Activated CD8-positive, alpha-beta memory T cell treated with anti-CD3 and anti-CD28 coated beads for 36 hours (primary cell): ENCODE data around the gene SNAP23. TPM values are rescaled to one million over a fixed set of nuclear protein-coding genes. Genes with fewer than 3 reads are reported as not detected.
"Not testable (repeated sequence)": the region's sequence is repeated elsewhere in the genome, so short reads cannot be mapped to it uniquely, and the experiment has no call there.

Source experiments
- CTCF ChIA-PET: fragments of 350-600 bp; sonication (Branson Sonifier 250); formaldehyde crosslinking; loops from one replicate; lab custom pipeline; 2021; ENCODE audit warnings: antibody characterized with exemption; lab: Charles Lee
- POLR2A ChIA-PET: fragments of 350-600 bp; sonication (Branson Sonifier 250); formaldehyde crosslinking; loops from one replicate; lab custom pipeline; 2021; ENCODE audit warnings: antibody characterized with exemption; lab: Charles Lee
- total RNA-seq, 2 experiments: library from RNA; stranded (reverse); gene quantifications; one replicate each; pipeline ENCODE4 v1.2.3, GENCODE V29; 2021

SNAP23 gene
- total RNA-seq, 2 experiments from 2014 or later = 42.3 TPM

DNA sequence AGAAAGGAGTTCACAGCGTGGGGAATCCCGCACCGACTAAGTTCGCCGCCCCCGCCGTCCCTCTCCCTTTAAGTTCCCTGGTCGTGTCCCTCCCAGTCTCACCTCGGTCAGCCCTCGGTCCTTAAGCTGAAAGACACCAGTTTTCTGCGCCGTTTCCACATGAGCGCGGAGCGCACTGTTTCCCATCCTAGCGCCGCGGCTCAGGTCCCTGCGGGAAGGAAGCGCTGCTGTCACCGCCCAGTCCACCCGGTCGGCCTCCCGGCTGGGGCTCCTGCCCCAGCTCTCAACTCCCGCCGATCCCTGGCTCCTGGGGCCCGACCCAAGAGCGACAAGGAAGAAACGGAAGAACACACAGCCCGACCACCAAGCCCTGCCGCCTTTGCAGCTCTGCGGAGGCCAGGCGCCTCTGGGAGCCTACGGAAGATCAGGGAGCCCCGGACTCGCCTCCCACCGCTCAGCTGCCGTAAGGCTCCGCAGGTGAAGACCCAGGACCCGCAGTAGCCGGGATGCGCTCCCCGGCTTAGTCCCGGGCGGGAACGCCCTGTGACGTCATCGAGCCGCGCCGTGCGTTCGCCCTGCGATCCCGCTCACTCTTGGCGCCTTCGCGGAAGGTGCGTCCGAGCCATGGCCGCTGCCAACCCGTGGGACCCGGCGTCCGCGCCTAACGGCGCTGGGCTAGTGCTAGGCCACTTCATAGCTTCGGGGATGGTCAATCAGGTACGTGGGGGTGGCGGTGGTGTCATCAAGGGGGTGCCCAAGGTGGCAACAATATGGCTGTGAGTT lies 53.0 kb downstream of the SNAP23 start, which contains the start of the genes HAUS2 and LRRC57:
Gene HAUS2 (plus strand): TSS at position 590 of the 783 bp plus-strand sequence. CDS start 35 bp downstream, at position 625.
Gene LRRC57 (minus strand): TSS at position 545 of the 783 bp plus-strand sequence. CDS start 359 bp downstream, at position 186.
- POLR2A ChIA-PET = interaction anchor here (0.6 to 1.8 kb wide), 5 partner anchors 27 to 369 kb away, joined by 3 to 15 read pairs (median 6); partner anchors contain the start of genes STARD9 and ZNF106
- CTCF ChIA-PET = interaction anchor here (0.7 to 1.5 kb wide), 2 partner anchors 12 to 26 kb away, joined by 3 to 4 read pairs; partner anchors contain the start of gene STARD9

DNA sequence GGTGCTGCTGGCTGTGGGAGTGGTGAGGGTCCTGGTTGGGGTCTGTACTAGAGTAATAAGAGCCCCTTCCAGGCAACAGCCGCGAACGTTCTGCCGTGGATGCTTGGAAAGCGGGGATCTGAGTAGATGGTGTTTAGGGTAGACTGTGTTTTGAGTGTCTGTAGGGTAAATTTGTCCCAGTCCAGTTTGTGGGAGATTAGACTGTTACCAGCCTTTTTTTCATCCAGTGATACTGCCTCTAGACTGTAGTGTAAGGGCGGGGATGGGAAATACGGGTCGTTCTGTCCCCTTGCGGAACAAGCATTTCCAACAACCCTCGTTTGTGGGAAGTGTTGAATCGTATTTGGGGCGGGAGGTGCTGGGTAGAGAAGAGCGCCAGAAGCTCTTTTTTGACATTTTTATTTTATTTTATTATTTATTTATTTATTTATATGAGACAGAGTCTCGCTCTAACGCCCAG lies 53.6 kb downstream of the SNAP23 start:
- ChIA-PET POLR2A (interaction anchor here (1.8 kb wide), 1 partner anchor 27 kb away, joined by 15 read pairs; the partner anchor contains the start of gene STARD9), CTCF (interaction anchor here (0.7 to 0.9 kb wide), 3 partner anchors 32 to 1692 kb away, joined by 3 read pairs; no protein-coding TSS in a partner anchor)

GRCh38 chr15:42549741-42550392 lies 54.4 kb downstream of the SNAP23 start:
- POLR2A ChIA-PET = interaction anchor here (0.6 kb wide), 1 partner anchor 353 kb away, joined by 9 read pairs; no protein-coding TSS in a partner anchor
- CTCF ChIA-PET = interaction anchor here (0.7 to 0.9 kb wide), 5 partner anchors 31 to 1693 kb away, joined by 3 read pairs; no protein-coding TSS in a partner anchor

DNA sequence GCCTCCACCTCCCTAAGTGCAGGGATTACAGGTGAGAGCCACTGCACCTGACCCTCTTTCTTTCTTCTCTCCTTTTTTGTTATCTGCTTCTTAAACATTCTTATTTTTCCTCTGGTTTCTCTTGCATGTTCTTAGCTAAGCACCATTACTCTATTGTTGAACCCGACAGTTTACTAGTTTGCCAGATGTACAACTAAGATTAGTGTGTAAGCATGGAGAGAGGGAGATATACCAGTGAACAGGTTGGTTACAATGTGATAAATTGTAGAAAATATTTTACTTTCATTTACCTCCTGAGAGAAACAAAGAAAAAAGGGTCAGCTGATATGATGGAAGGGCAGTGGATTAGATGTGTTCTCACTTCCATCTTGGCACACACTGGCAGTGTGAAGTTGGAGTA lies 58.1 kb downstream of the SNAP23 start:
- POLR2A ChIA-PET = interaction anchor here (0.6 kb wide), 1 partner anchor 31 kb away, joined by 5 read pairs; no protein-coding TSS in a partner anchor

DNA sequence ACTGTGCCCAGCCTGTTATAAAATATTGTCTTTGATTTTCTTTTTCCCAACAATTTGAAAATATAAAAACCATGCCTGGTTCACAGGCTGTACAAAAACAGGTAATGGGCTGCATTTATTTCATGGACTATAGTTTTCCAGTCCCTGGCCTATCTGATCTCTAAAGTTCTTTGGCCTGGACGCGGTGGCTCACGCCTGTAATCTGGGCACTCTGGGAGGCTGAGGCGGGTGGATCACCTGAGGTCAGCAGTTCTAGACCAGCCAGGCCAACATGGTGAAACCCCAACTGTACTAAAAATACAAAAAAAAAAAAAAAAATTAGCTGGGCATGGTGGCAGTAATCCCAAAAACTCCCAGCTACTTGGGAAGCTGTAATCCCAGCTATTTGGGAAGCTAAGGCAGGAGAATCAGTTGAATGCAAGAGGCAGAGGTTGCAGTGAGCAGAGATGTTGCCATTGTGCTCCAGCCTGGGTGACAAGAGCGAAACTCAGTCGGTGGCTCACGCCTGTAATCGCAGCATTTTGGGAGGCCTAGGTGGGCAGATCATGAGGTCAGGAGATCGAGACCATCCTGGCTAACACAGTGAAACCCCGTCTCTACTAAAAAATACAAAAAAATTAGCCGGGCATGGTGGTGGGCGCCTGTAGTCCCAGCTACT lies 61.2 kb downstream of the SNAP23 start:
- CTCF ChIA-PET = interaction anchor here (0.9 kb wide), 1 partner anchor 11 kb away, joined by 4 read pairs; no protein-coding TSS in a partner anchor
- POLR2A ChIA-PET = not testable (repeated sequence)

More for the DNA sequence above, 58.1 kb downstream of the SNAP23 start:
- CTCF ChIA-PET = interaction anchor here (0.6 to 1.3 kb wide), 2 partner anchors 43 to 64 kb away, joined by 3 read pairs; no protein-coding TSS in a partner anchor

DNA sequence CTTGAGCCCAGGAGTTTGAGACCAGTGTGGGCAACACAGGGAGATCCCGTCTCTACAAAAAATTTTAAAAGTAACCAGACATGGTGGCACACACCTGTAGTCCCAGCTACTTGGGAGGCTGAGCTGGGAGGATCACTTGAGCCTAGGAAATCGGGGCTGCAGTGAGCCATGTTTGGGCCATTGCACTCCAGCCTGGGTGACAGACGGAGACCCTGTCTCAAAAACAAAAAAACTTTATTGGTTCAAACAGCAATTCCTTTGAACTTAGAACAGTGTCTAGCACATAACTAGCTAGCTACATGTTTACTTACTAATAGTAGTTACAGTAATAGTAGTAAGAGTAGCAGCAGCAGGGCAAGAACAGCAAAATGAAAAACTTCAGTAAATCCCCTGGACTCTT lies 63.3 kb downstream of the SNAP23 start:
- ChIA-PET POLR2A (interaction anchor here (0.7 kb wide), 1 partner anchor 122 kb away, joined by 11 read pairs; no protein-coding TSS in a partner anchor), CTCF (no interaction called here)

DNA sequence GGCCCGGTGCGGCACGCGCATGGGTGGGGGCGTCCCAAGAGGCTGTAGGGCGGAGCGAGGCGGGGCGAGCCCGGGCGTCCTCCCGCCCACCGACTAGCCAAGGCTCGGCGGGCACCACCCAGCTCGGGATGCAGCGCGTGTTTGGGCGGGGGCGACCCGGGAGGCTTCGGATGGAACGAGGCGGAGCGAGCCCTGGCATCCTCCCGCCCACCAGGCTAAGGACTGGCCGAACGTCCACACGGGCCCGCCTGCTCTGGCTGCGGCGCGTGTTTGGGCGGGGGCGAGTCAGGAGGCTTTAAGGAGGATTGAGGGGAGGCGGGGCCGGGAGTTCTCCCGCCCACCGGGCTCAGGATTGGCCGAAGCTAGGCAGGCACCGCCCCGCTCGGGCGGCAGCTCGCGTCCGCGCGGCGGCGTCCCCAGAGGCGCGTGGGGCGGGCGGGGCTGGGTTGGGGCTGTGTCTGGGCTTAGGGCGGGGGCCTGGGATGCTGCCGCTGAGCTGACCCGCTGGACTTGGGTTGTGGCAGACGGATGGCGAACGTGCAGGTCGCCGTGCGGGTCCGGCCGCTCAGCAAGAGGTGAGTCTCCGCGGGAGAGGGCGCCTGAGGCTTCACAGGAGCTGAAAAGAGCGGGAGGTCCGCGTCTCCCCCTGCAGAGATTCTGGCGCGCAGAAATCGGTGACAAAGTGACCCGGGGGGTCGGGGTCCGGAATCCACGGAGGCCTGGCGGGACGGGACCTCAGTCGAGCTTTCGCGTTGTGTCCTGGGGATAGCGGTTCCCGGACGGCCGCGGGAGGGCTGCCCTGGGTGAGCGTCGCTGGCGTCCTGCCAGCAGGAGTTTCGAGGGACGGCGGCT lies 80.0 kb downstream of the SNAP23 start, which contains the start of gene STARD9:
Gene STARD9 (plus strand): TSS at position 419 of the 852 bp plus-strand sequence. CDS start 110 bp downstream, at position 529.
- POLR2A ChIA-PET = interaction anchor here (0.9 to 1.6 kb wide), 4 partner anchors 14 to 160 kb away, joined by 3 to 15 read pairs (median 3); partner anchors contain the start of genes HAUS2 and LRRC57

GRCh38 chr15:42576040-42576594 lies 80.7 kb downstream of the SNAP23 start:
- POLR2A ChIA-PET = interaction anchor here (0.9 to 1.6 kb wide), 4 partner anchors 15 to 160 kb away, joined by 3 to 15 read pairs (median 3); partner anchors contain the start of genes HAUS2 and LRRC57
- CTCF ChIA-PET = no interaction called here

More for the DNA sequence above, 80.0 kb downstream of the SNAP23 start, which contains the start of gene STARD9:
- CTCF ChIA-PET = interaction anchor here (1.6 kb wide), 1 partner anchor 28 kb away, joined by 4 read pairs; the partner anchor contains the start of genes HAUS2 and LRRC57

- ChIA-PET POLR2A (no interaction called here), CTCF (interaction anchor here (0.6 kb wide), 1 partner anchor 95 kb away, joined by 3 read pairs; no protein-coding TSS in a partner anchor)
These were observed 81.3 kb downstream of the SNAP23 start for GRCh38 chr15:42576776-42577175.

DNA sequence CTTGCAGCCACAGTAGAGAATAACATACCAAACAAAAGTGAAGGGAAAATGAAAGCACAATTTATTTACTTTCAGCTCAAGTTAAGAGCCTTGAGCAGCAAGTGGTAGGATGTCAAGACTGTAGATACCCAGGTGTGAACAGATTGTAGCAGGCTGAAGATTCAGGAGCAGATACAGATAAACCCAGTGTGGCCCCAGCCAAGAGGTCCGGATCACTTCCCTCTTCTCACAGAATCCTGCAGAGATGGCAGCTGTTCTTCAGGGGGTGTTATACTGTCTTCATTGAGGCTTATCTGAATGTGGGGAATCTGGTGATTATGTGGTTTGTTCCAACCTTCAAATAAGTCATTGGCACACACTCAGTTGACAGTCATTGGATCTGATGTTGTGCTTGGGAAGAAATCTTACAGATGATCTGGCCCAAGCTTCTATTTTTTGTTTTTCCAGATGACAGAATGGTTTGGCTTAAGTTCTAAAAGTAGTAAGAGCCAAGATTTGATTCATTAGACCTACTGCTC lies 82.1 kb downstream of the SNAP23 start:
- ChIA-PET CTCF (no interaction called here), POLR2A (interaction anchor here (0.7 kb wide), 1 partner anchor 534 kb away, joined by 3 read pairs; no protein-coding TSS in a partner anchor)

GRCh38 chr15:42578984-42579537 lies 83.6 kb downstream of the SNAP23 start:
- ChIA-PET CTCF (no interaction called here), POLR2A (no interaction called here)

GRCh38 chr15:42581272-42581730 lies 85.9 kb downstream of the SNAP23 start:
- ChIA-PET POLR2A (interaction anchor here (1.9 kb wide), 1 partner anchor 33 kb away, joined by 9 read pairs; the partner anchor contains the start of genes HAUS2 and LRRC57), CTCF (interaction anchor here (1.1 kb wide), 2 partner anchors 32 to 443 kb away, joined by 3 read pairs; no protein-coding TSS in a partner anchor)
